Chondrocyte (in vitro differentiated cells): ENCODE measurements around the gene CSTF2T. TPM values are rescaled to one million over a fixed set of nuclear protein-coding genes. Genes with fewer than 3 reads are reported as not detected.

Experiments used
- DNase-seq: peaks from one replicate; pipeline ENCODE4 v3.0.0; 2021; ENCODE audit warnings: mixed read lengths, low spot score
- H3K27ac Mint-ChIP-seq: one replicate; pipeline ENCODE4 v1.8.0; 2021; ENCODE audit warnings: mild to moderate bottlenecking, moderate library complexity, mixed read lengths; ENCODE audit not compliant: unreplicated experiment
- H3K27me3 Mint-ChIP-seq: 2 replicates; pipeline ENCODE4 v1.8.0; 2021; ENCODE audit warnings: low read depth, mixed read lengths
- H3K36me3 Mint-ChIP-seq: 2 replicates; pipeline ENCODE4 v1.8.0; 2021; ENCODE audit warnings: low read depth, mixed read lengths
- H3K4me1 Mint-ChIP-seq: 2 replicates; pipeline ENCODE4 v1.8.0; 2021; ENCODE audit warnings: low read depth, mild to moderate bottlenecking, mixed read lengths
- H3K4me3 Mint-ChIP-seq: one replicate; pipeline ENCODE4 v1.8.0; 2021; ENCODE audit warnings: mild to moderate bottlenecking, moderate library complexity, mixed read lengths; ENCODE audit not compliant: unreplicated experiment
- H3K9me3 Mint-ChIP-seq: 2 replicates; pipeline ENCODE4 v1.8.0; 2021; ENCODE audit warnings: low read depth, mixed read lengths
- total RNA-seq: library from RNA; stranded (reverse); gene quantifications from 3 replicates; pipeline ENCODE4 v1.2.1, GENCODE V29; 2021
- TF ChIP-seq, protein P1 (sequence below): fragments of 200-600 bp; sonication (generic); IDR thresholded peaks from 2 replicates; pipeline ENCODE4 v1.5.0; 2021; ENCODE audit warnings: antibody characterized with exemption, mild to moderate bottlenecking, moderate library complexity

CSTF2T gene
- total RNA-seq, 1 donor from 2014 or later = 16.0 TPM

DNA sequence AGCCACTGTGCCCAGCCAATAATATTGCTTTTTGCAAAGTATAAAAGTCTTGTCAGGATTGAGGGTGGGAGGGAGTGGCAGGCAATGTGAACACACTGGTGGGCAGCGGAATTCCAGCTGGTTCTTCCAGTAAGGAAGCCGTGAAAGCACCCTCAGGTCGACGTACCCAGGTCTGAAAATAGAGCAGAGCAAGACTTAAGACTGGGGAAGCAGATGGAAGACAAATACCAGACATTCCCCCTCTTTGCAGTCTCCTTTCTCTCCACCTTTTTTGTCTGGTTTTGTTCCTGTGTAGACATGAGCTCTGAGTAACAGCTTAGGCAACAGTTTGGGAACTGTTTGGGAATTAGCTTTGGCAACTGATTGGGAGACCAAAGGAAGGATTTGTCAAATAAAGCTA, 17.6 kb upstream of the CSTF2T start:
- H3K36me3 Mint-ChIP-seq = no peaks in the 10 kb centered on the region
- peaks cover 39% of the 10 kb centered on the region for H3K4me1 Mint-ChIP-seq
- no peak overlapping the region for H3K4me3 Mint-ChIP-seq
- no peaks in the 10 kb centered on the region for H3K27me3 Mint-ChIP-seq
- no peaks in the 10 kb centered on the region for H3K9me3 Mint-ChIP-seq
- TF ChIP-seq, protein P1, sequence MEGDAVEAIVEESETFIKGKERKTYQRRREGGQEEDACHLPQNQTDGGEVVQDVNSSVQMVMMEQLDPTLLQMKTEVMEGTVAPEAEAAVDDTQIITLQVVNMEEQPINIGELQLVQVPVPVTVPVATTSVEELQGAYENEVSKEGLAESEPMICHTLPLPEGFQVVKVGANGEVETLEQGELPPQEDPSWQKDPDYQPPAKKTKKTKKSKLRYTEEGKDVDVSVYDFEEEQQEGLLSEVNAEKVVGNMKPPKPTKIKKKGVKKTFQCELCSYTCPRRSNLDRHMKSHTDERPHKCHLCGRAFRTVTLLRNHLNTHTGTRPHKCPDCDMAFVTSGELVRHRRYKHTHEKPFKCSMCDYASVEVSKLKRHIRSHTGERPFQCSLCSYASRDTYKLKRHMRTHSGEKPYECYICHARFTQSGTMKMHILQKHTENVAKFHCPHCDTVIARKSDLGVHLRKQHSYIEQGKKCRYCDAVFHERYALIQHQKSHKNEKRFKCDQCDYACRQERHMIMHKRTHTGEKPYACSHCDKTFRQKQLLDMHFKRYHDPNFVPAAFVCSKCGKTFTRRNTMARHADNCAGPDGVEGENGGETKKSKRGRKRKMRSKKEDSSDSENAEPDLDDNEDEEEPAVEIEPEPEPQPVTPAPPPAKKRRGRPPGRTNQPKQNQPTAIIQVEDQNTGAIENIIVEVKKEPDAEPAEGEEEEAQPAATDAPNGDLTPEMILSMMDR = no peak
- DNase-seq = no peak
- peak overlapping the region; percentile 64 for H3K27ac Mint-ChIP-seq

DNA sequence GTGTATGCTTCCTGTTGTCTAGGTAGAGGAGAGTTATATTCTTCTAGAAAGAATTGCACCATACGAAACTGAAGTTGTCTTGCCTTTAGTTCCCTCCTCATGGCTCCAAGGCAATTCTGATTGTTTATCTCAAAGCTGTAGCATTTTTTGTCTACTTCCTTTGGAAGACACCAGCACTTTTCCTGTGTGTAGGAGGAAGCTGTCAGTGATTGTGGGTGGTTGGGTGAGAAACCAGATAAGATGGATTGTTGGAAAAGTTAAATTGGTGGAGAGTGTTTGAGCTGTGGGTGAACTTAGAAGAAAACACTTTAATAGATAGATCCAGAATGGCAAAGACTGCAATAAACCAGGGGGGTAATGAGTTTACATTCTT, 12.1 kb upstream of the CSTF2T start:
- Mint-ChIP-seq H3K27ac (no peak overlapping the region), H3K36me3 (no peaks in the 10 kb centered on the region), H3K4me3 (no peak overlapping the region), H3K9me3 (no peaks in the 10 kb centered on the region), H3K4me1 (peaks cover 6% of the 10 kb centered on the region), H3K27me3 (no peaks in the 10 kb centered on the region)
- TF ChIP-seq, protein P1 = no peak
- no peak for DNase-seq

DNA sequence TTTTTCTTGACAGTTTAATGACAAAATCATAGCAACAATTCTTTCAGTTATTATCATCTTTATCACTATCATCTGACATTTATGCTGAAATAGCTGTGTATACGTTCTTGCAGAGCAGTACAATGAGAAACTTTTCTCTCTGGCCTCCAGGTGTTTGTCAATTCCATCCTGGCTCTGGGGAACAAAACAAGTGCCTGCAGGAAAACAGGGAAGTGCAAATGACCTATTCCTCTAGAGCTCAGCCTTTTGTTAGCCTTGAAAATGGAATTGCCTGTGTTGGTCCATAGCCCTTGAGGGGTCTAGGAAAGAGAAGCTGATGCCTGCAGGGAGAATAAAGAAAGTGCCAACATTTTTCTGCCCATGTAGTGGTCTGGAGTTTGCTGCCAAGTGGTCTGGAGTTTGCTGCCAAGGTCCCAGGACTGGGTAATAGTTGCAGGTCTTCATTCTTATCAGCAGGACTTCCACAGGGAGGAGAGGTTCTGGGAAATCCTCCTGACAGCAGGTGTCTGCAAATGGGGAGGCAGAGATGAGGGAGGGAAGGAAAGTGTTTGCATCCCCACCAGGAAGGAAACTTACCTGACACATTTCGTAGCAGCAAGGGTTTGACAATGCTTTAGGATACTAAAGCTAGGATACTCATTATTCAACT, 10.1 kb upstream of the CSTF2T start:
- Mint-ChIP-seq H3K4me3 (no peak overlapping the region), H3K27ac (no peak overlapping the region), H3K36me3 (no peaks in the 10 kb centered on the region), H3K9me3 (no peaks in the 10 kb centered on the region), H3K4me1 (no peaks in the 10 kb centered on the region), H3K27me3 (no peaks in the 10 kb centered on the region)
- no peak for DNase-seq
- TF ChIP-seq, protein P1 = no peak

DNA sequence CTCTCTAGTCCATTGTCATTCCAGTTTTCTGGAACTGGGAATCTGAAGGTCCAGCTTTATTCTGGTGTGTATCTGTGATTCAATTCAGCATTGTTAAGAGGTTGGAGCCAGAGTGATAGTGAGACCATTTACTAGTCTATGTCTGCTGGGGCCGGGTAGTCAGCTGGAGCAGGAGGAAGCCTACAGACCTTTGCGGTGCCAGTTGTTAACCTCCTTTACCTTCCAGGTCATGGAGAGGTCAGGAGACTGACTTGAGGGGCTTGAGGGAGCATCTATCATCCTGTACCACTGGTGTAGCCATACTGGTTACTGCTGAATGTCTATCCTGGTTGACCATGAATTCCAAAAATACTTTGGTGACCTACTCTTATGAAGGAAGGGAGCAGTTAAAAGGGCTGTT, 9.2 kb upstream of the CSTF2T start:
- Mint-ChIP-seq H3K36me3 (no peaks in the 10 kb centered on the region), H3K9me3 (no peaks in the 10 kb centered on the region), H3K27me3 (no peaks in the 10 kb centered on the region), H3K4me1 (no peaks in the 10 kb centered on the region), H3K27ac (no peak overlapping the region), H3K4me3 (no peak overlapping the region)
- no peak for DNase-seq
- TF ChIP-seq, protein P1 = no peak

DNA sequence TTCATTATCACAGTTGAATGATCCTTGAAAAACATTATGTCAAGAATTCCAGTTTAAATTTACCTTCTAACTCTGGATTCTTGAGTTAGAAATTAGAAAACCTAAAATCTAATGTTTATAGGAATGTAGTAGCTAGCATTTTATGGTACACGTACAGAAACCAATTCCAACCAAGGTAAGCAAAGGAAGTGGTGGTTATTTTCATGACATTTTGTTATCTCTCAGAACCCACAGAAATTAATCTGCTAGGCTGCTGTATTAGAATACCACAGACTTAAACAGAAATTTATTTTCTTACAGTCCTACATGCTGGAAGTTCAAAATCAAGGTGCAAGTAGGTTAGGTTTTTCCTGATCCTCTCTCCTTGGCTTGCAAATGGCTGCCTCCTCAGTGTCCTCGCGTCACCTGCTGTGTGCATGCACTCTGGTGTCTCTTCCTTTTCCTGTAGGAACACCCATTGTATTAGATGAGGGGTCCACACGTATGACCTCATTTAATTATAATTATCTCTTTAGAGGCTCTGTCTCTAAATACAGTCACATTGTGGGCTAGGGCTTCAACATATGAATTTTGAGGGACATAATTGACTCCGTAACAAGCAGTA, 8.5 kb upstream of the CSTF2T start:
- Mint-ChIP-seq H3K4me3 (no peak overlapping the region), H3K27me3 (no peaks in the 10 kb centered on the region), H3K4me1 (no peaks in the 10 kb centered on the region), H3K27ac (no peak overlapping the region), H3K36me3 (no peaks in the 10 kb centered on the region), H3K9me3 (no peaks in the 10 kb centered on the region)
- no peak for DNase-seq
- TF ChIP-seq, protein P1 = no peak
